ENCODE measurements around the gene ARVCF.

DNA sequence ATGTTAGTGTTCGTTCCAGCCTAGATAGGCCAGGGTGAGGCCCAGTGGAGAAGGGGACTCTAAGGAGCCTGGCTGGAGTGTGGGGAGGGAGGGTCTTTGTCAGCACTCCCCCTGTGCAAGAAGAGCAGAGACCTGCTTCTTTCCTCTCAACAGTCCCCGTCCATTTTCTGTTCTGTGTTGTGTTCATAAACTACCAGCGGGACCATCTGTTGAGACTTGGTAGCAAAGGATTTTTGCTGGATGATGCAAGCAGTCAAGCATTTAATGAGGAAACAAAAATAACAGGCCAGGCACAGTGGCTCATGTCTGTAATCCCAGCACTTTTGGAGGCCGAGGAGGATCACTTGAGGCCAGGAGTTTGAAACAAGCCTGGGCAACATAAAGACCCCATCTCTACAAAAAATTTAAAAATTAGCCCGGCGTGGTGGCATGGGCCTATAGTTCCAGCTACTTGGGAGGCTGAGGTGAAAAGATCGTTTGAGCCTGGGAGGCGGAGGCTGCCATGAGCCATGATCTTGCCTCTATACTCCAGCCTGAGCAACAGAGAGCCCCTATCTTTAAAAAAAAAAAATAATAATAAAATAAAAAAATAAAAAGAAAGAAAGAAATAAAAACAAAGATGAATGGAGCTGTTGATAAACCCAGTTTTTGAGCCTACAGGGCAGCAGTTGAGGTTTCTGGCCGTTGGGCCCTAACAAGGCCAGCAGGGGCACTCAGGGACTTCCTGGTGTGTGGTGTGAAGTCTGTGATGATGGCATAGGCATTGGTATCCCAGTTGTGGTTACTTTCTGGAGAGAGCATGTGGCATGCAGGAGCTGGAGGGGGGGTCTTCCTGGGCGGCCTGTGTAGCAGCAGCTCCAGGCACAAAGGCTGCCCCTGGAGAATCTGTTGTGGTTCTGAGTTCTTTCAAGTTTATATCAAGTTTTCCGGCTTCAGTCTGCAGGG lies 73.3 kb downstream of the ARVCF start:
- no peak for TF ChIP-seq POLR2A (IDR thresholded peaks at IDR 0.05; ENCODE audit: low read depth, low read length)
- no peak for TF ChIP-seq POLR2AphosphoS5 (IDR thresholded peaks at IDR 0.05; ENCODE audit: low read depth, low read length)
- TF ChIP-seq TAF1 (IDR thresholded peaks at IDR 0.05; ENCODE audit: low read depth, low read length) = no peak
- no peak for TF ChIP-seq PAX5 (IDR thresholded peaks at IDR 0.05; ENCODE audit: insufficient read depth, low read length, severe bottlenecking)
